ENCODE data around the gene EPHB2.

DNA sequence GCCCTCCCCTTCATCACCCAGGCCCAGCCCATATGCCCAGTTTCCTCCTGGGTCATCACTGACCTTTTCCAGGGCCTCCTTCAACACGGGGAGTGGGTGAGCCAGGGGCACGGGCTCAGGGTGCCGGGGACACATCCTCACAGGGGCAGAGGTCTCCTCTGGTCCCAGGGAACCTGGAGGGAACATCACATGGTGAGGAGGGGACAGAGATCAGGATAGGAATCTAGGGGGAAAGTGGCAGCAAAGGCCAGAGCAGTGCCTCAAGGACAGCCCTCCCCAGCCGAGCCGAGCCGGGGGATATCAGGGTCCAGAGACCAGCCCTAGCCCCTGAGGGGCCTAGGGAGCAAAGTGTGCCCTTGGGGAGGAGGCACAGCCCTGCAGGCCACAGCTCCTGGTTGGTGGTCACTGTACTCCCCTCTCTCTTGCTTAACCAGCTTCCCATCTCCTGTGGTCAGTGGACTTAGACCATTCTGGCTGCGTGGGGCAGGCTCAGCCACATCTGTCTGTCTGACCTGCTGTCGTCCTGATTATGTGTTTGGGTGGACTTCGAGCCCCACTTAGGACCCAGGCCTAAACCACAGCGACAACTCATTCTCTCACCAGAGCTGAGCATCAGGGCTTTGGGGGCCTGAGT is 252.5 kb downstream of the EPHB2 start:
- TF ChIP-seq, protein P1, sequence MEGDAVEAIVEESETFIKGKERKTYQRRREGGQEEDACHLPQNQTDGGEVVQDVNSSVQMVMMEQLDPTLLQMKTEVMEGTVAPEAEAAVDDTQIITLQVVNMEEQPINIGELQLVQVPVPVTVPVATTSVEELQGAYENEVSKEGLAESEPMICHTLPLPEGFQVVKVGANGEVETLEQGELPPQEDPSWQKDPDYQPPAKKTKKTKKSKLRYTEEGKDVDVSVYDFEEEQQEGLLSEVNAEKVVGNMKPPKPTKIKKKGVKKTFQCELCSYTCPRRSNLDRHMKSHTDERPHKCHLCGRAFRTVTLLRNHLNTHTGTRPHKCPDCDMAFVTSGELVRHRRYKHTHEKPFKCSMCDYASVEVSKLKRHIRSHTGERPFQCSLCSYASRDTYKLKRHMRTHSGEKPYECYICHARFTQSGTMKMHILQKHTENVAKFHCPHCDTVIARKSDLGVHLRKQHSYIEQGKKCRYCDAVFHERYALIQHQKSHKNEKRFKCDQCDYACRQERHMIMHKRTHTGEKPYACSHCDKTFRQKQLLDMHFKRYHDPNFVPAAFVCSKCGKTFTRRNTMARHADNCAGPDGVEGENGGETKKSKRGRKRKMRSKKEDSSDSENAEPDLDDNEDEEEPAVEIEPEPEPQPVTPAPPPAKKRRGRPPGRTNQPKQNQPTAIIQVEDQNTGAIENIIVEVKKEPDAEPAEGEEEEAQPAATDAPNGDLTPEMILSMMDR (conservative IDR thresholded peaks at IDR 0.05; ENCODE audit: low read depth, low read length), result no peak
- TF ChIP-seq RAD21 (IDR thresholded peaks at IDR 0.05; ENCODE audit: low read length) (no peak), MXI1 (IDR thresholded peaks at IDR 0.05; ENCODE audit: borderline replicate concordance, low read depth, low read length) (no peak), MAZ (IDR thresholded peaks at IDR 0.05; ENCODE audit: borderline replicate concordance, low read depth, low read length) (no peak), FOS (IDR thresholded peaks at IDR 0.05; ENCODE audit: low read depth, low read length) (no peak), RCOR1 (IDR thresholded peaks at IDR 0.05; ENCODE audit: insufficient replicate concordance, low read length) (no peak), SMC3 (IDR thresholded peaks at IDR 0.05; ENCODE audit: low read depth, low read length) (no peak), POLR2A (IDR thresholded peaks at IDR 0.05; ENCODE audit: low read depth, low read length) (no peak), BHLHE40 (IDR thresholded peaks at IDR 0.05; ENCODE audit: low read depth, low read length) (no peak), RFX5 (IDR thresholded peaks at IDR 0.05; ENCODE audit: low read depth, low read length) (no peak), CHD1 (IDR thresholded peaks at IDR 0.05; ENCODE audit: low read depth, low read length) (no peak), CEBPB (IDR thresholded peaks at IDR 0.05; ENCODE audit: low read depth, low read length) (no peak), MAFK (IDR thresholded peaks at IDR 0.05; ENCODE audit: low read depth, low read length) (no peak)
- TF ChIP-seq, protein P2, sequence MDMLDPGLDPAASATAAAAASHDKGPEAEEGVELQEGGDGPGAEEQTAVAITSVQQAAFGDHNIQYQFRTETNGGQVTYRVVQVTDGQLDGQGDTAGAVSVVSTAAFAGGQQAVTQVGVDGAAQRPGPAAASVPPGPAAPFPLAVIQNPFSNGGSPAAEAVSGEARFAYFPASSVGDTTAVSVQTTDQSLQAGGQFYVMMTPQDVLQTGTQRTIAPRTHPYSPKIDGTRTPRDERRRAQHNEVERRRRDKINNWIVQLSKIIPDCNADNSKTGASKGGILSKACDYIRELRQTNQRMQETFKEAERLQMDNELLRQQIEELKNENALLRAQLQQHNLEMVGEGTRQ (IDR thresholded peaks at IDR 0.05; ENCODE audit: low read depth, low read length), result no peak

All from IMR-90 (cell line).